IPS-NIHi7 (cell line): Measurements from ENCODE around the gene TAMM41.
"Not testable (repeated sequence)": the region's sequence is repeated elsewhere in the genome, so short reads cannot be mapped to it uniquely, and the experiment has no call there.

Experiments used
- DNase-seq: peaks from one replicate; pipeline ENCODE4 v3.0.0; 2012; ENCODE audit warnings: mixed read lengths; ENCODE audit errors: extremely low spot score

TAMM41 gene

GRCh38 chr3:11846281-11847266, at the start of gene TAMM41:
TAMM41 (minus strand) TSS chr3:11846885; CDS start chr3:11846636, 249 bp downstream.
- peak; percentile 92 for DNase-seq

DNA sequence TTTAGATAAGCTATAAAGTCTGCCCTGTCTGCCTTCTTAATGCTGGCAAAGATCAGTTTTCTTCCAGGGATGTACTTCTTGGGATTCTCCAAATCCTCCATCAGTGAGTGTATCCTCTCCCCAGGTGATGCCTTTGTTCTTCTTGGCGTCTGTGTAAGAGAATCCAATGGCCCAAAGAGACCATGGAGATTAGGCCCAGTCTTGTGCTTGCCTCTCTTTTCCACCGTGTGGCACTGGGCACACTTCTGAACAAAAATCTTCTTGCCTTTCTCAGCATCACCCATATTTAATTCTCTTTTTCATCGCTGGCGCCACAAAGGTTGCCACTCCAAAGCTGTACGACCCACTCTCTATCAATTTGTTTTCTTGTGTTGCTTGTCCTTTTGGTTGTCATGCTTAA, 32.2 kb upstream of the TAMM41 start:
- DNase-seq: no peak

GRCh38 chr3:11874707-11875106, 28.0 kb upstream of the TAMM41 start:
- not testable (repeated sequence) for DNase-seq

- not testable (repeated sequence) for DNase-seq
These were observed 17.1 kb upstream of the TAMM41 start for GRCh38 chr3:11863739-11864138.

- not testable (repeated sequence) for DNase-seq
These were observed 15.9 kb upstream of the TAMM41 start for GRCh38 chr3:11862584-11862983.

- DNase-seq: not testable (repeated sequence)
These were observed 15.5 kb upstream of the TAMM41 start for GRCh38 chr3:11862145-11862544.

GRCh38 chr3:11860213-11860612, 13.5 kb upstream of the TAMM41 start:
- DNase-seq: not testable (repeated sequence)

GRCh38 chr3:11853450-11853849, 6.8 kb upstream of the TAMM41 start:
- no peak for DNase-seq

DNA sequence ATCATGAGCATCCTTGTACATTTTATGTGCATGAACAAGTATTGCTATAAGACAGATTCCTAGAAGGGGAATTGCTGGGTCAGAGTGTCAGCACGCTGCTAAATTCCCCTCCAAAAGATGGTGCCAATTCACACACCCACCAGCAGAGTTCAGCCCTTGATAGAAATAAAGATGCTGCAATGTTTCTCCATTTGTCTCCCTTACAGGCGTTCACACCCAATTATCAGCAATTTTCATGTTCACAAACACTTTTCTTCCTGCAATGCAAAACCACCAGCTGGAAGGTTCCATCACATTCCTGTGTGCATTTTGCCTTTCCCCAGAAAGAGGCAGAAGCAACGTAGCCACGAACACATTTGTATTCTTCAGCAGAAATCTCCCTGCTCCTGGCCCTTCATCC, 3.3 kb upstream of the TAMM41 start:
- peak; percentile 17 for DNase-seq

GRCh38 chr3:11847607-11848006, 922 bp upstream of the TAMM41 start:
- peak; percentile 19 for DNase-seq

- DNase-seq: peak; percentile 16
These were observed 1.0 kb downstream of the TAMM41 start for GRCh38 chr3:11845651-11846050.

GRCh38 chr3:11844891-11845290, 1.8 kb downstream of the TAMM41 start:
- no peak for DNase-seq

DNA sequence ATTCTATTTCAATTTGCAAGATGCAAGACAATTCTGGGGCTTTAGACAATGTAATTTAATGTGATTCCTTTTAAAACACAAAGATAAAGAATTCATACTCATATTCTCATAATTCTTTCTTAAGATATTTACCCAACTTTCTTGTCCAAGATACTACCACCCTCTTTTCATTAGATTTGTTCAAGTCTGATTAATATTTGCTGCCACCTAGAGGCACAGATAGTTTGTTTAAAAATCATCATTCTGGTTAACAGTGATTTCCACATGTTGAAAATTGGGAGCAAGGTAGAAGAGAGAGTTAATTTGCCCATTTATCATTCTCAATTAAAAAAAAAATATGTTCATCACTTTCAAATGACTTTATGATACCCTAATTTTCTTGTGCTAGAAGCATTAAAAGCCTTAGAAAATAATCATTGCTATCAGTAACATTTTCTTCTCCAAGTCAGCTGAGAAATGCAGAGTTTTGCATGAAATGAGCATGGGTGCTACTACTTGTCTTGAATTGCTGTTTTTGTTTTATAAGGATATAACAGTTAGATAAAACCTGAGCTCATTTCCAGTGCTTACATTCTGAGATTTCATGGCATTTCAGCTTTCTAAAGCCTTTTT, 11.6 kb downstream of the TAMM41 start:
- peak; percentile 23 for DNase-seq

- peak; percentile 16 for DNase-seq
These were observed 13.4 kb downstream of the TAMM41 start for GRCh38 chr3:11832981-11833905.

GRCh38 chr3:11829416-11829815, 17.3 kb downstream of the TAMM41 start:
- DNase-seq: no peak

GRCh38 chr3:11826628-11827265, 19.9 kb downstream of the TAMM41 start:
- no peak for DNase-seq

DNA sequence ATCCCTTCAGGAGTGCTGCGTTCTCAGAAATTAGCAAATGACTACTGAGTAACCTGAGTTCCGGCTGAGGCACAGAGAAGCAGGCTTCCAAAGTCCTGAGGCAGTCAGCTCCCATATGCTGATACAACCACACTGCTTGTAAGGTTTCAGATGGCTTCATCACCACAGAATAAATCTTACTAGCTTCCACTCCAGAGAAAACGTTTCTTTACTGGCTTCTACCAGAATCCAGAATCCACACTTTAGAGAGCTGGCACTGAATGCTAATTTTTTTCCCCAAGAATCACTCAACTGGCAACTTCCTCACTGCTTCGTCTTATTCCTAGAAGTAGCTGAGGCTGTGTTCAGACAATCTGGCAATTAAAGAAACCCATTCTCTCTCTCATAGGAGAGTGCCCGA, 21.4 kb downstream of the TAMM41 start:
- DNase-seq: no peak

GRCh38 chr3:11820531-11821041, 26.1 kb downstream of the TAMM41 start:
- no peak for DNase-seq

DNA sequence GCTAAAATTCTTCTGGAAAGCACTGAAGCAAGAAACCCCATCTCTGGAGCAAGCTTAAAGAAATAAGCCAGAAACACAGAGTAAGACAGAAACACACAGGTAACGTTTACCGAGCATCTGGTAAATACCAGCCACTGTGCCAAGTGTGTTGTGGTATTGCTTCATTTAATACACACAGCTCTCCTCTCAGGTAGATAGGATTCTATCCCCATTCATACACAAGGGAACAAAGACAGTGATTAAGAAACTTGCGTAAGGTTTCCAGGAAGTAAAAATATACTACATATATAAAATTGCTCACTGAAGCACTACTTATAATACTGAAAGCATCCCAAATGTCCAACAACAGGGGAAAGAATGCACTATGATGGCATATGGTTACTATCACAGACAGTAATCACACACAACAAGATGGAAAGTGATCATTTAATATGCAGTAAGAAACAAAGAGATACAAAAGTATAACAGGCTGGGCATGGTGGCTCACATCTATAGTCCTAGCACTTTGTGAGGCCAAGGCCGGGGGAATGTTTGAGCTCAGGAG, 27.5 kb downstream of the TAMM41 start:
- DNase-seq: no peak

- no peak for DNase-seq
These were observed 28.7 kb downstream of the TAMM41 start for GRCh38 chr3:11818033-11818432.

GRCh38 chr3:11815111-11815510, 31.6 kb downstream of the TAMM41 start:
- DNase-seq: no peak
